ENCODE measurements around the gene CHST8. TPM values are rescaled to one million over a fixed set of nuclear protein-coding genes. Genes with fewer than 3 reads are reported as not detected.
A peak's percentile ranks its signal among the peaks of the same experiment; 100 is the strongest.

CHST8 gene
- total and polyA plus RNA-seq, 2 of the 13 experiments (the other 11 are each of a cell fraction or from before 2014, with no cell fraction given) = not detected

DNA sequence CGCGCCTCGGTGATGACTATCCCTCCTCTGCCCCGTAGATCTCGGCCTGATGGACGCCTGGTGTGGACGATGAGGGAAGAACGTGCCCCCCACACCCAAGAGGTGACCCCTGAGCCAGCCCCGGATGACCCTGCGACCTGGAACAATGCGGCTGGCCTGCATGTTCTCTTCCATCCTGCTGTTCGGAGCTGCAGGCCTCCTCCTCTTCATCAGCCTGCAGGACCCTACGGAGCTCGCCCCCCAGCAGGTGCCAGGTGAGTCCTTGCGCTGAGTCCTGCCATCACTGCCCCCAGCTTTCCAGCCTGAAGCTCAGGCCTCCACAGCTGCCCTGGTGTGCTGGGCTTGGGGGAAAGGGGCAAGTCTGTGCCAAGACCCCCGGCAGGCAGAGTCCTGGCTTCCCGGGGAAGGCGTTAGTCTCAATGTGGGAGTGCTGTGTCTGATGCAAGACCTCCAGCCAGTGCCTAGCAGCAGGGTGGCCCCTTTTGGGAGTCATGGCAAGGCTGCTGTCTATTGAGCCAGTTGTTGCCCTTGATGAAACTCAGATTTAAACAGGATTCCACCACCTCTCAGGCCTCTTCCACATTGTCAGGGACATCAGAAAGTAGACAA lies 67.5 kb downstream of the CHST8 start:
- Histone ChIP-seq H3K27me3 (ENCODE audit: control insufficient read depth in 1 of 2, insufficient read depth in 2 of 2, low read length in 2 of 2) (peaks cover 3 to 33% of the 10 kb centered on the region in 2 experiments; a peak in 3 of 5 replicates), H3K9ac (ENCODE audit: insufficient read depth, low read depth, low read length) (no peak overlapping the region), H3K27ac (ENCODE audit: extremely low read length, insufficient read depth, low read length) (no peak overlapping the region), H3K79me2 (ENCODE audit: insufficient read depth, low read length) (no peaks in the 10 kb centered on the region), H3K4me2 (ENCODE audit: low read depth, low read length) (no peak overlapping the region), H3K4me3 (replicated peaks in 1 of 3; ENCODE audit: insufficient read depth in 1 of 3, low read depth in 2 of 3, low read length in 3 of 3) (no peak overlapping the region), H3K4me1 (ENCODE audit: insufficient read depth, low read length) (no peaks in the 10 kb centered on the region), H3K9me3 (ENCODE audit: low read length) (no peaks in the 10 kb centered on the region), H4K20me1 (ENCODE audit: insufficient read depth, low read length) (peaks cover 8% of the 10 kb centered on the region; the same call in 1 of the 2 replicates), H2AFZ (ENCODE audit: low read length) (no peak overlapping the region), H3K36me3 (replicated peaks in 1 of 2; ENCODE audit: control insufficient read depth in 1 of 2, insufficient read depth in 2 of 2, low read length in 2 of 2) (no peaks in the 10 kb centered on the region)
- CTCF ChIA-PET (ENCODE audit: low intra/inter-chr PET ratio, low total read pairs) = no interaction called here
- BruUV-seq (replicated peaks) = no TSS peak
- in situ Hi-C loops (cut with HindIII; ENCODE audit: extremely low pct_ligation_motif_present, low pct_unique_long_range_greater_than_20kb) = no loop called here
- intact Hi-C loops (cut with micrococcal nuclease; ENCODE audit: unreplicated experiment) = no loop called here
- DNase-seq (ENCODE audit: low spot score) = no peak
- POLR2A ChIA-PET = no interaction called here
- WGBS (ENCODE audit: low lambda C conversion rate) = 3% methylated on average over 6 of the region's 18 CpGs
- TF ChIP-seq GTF2F1 (IDR thresholded peaks at IDR 0.05; ENCODE audit: low read length) (no peak), ZFP41 (CRISPR knock-in tag; IDR thresholded peaks at IDR 0.05; ENCODE audit: borderline replicate concordance) (no peak), ARNT (IDR thresholded peaks at IDR 0.05) (no peak), TBX2 (CRISPR knock-in tag; IDR thresholded peaks at IDR 0.05; ENCODE audit: borderline replicate concordance) (no peak), ZNF713 (CRISPR knock-in tag; IDR thresholded peaks at IDR 0.05) (no peak)
- ATAC-seq = no peak
- no peak for FAIRE-seq

DNA sequence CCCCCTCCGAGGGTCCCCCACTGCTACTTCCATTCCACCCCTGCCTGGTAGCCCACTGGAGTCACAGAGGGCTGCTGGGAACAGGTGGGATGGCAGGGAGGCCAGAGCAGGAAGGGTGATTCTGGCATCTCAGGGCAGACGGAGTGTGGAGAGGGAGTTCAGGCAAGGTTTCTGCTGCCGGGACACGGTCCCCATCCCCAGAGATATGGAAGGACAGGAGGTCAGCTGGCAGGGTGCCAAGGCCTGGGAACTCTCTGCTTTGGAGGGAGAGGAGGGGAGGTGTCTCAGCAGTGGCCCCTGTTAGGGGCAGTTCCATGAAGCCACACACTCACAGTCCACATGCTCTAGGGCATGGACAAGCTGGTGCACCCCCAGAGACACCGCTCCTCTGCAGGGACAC lies 68.1 kb downstream of the CHST8 start:
- ATAC-seq (no peak), FAIRE-seq (no peak), DNase-seq (ENCODE audit: low spot score) (no peak)
- H3K79me2 ChIP-seq (ENCODE audit: insufficient read depth, low read length) = no peaks in the 10 kb centered on the region
- H3K9ac ChIP-seq (ENCODE audit: insufficient read depth, low read depth, low read length) = no peak overlapping the region
- POLR2A ChIA-PET = no interaction called here
- TF ChIP-seq ZZZ3 (CRISPR knock-in tag; IDR thresholded peaks at IDR 0.05; ENCODE audit: borderline replicate concordance) (no peak), LCORL (IDR thresholded peaks at IDR 0.05) (peak; percentile 87), LCORL (CRISPR knock-in tag; IDR thresholded peaks at IDR 0.05) (no peak), ZNF33B (CRISPR knock-in tag; IDR thresholded peaks at IDR 0.05) (no peak)
- H4K20me1 ChIP-seq (ENCODE audit: insufficient read depth, low read length) = peaks cover 8% of the 10 kb centered on the region; the same call in 1 of the 2 replicates
- H3K27me3 ChIP-seq (ENCODE audit: control insufficient read depth in 1 of 2, insufficient read depth in 2 of 2, low read length in 2 of 2) = peaks cover 3 to 26% of the 10 kb centered on the region in 2 experiments; a peak in 4 of 5 replicates
- H3K4me2 ChIP-seq (ENCODE audit: low read depth, low read length) = no peak overlapping the region
- no peaks in the 10 kb centered on the region for H3K4me1 ChIP-seq (ENCODE audit: insufficient read depth, low read length)
- BruUV-seq (replicated peaks) = no TSS peak
- 25% methylated on average over 2 of the region's 5 CpGs for WGBS (ENCODE audit: low lambda C conversion rate)
- H3K36me3 ChIP-seq (replicated peaks in 1 of 2; ENCODE audit: control insufficient read depth in 1 of 2, insufficient read depth in 2 of 2, low read length in 2 of 2) = no peaks in the 10 kb centered on the region
- H3K4me3 ChIP-seq (replicated peaks in 1 of 3; ENCODE audit: insufficient read depth in 1 of 3, low read depth in 2 of 3, low read length in 3 of 3) = no peak overlapping the region
- intact Hi-C loops (cut with micrococcal nuclease; ENCODE audit: unreplicated experiment) (no loop called here), in situ Hi-C loops (cut with HindIII; ENCODE audit: extremely low pct_ligation_motif_present, low pct_unique_long_range_greater_than_20kb) (no loop called here)
- no peaks in the 10 kb centered on the region for H3K9me3 ChIP-seq (ENCODE audit: low read length)
- no peak overlapping the region for H3K27ac ChIP-seq (ENCODE audit: extremely low read length, insufficient read depth, low read length)
- CTCF ChIA-PET (ENCODE audit: low intra/inter-chr PET ratio, low total read pairs) = no interaction called here
- no peak overlapping the region for H2AFZ ChIP-seq (ENCODE audit: low read length)

All from HepG2 (cell line).